Loucy (cell line): ENCODE data around the gene ORMDL2.

Source experiments
- EZH2phosphoT487 ChIP-seq: fragments of 200-600 bp; IDR thresholded peaks from 2 replicates; pipeline ENCODE4 v1.6.1; 2018; ENCODE audit warnings: antibody characterized with exemption, mild to moderate bottlenecking, moderate library complexity, borderline replicate concordance
- TF ChIP-seq, protein P1 (sequence below): fragments of 200-600 bp; sonication (generic); conservative IDR thresholded peaks from 2 replicates; pipeline ENCODE4 v1.5.1; 2014; ENCODE audit warnings: mild to moderate bottlenecking, antibody characterized with exemption, low read length

DNA sequence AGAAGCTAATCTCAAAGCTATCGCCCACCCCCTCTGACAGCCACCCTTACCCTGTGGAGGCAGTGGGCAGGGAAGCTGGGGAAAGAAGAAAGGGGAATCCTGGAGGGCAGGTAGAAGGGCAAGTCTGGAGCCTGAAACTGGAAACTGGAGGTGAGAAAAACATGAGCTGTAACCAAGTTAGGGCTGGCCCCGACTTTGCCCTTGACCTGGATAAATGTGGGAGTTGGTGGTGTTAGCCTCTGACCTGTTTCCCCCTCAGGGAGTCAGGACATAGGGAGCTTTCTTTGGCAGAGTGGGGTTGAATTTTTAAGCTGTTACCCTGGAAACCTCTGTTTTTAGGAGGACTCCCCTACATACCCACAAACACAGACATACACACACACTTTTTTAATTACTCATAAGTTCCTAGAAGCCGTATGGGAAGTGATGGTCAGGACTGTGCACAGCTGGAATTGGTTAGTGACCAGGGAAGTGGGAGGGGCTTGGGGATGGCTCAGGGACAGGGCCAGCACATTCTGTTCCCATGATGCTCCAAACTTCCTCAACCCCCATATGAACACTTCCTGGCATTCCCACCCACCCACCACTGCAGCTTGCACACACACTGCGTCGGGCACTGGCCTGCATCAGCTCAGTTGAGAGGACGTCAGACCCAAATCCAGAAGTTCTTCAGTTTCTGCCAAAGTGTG, 29.9 kb downstream of the ORMDL2 start:
- TF ChIP-seq, protein P1, sequence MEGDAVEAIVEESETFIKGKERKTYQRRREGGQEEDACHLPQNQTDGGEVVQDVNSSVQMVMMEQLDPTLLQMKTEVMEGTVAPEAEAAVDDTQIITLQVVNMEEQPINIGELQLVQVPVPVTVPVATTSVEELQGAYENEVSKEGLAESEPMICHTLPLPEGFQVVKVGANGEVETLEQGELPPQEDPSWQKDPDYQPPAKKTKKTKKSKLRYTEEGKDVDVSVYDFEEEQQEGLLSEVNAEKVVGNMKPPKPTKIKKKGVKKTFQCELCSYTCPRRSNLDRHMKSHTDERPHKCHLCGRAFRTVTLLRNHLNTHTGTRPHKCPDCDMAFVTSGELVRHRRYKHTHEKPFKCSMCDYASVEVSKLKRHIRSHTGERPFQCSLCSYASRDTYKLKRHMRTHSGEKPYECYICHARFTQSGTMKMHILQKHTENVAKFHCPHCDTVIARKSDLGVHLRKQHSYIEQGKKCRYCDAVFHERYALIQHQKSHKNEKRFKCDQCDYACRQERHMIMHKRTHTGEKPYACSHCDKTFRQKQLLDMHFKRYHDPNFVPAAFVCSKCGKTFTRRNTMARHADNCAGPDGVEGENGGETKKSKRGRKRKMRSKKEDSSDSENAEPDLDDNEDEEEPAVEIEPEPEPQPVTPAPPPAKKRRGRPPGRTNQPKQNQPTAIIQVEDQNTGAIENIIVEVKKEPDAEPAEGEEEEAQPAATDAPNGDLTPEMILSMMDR = no peak
- no peak for TF ChIP-seq EZH2phosphoT487
